Activated naive CD8-positive, alpha-beta T cell treated with anti-CD3 and anti-CD28 coated beads, Interleukin-2, amount 50 U/mL, for 16 hours (primary cell): ENCODE results near the gene ITGAE.

Source experiments
- DNase-seq: peaks from one replicate; pipeline ENCODE4 v3.0.0-alpha.2; 2020; ENCODE audit warnings: low read depth, low spot score

The ITGAE gene

GRCh38 chr17:3695723-3696411 is 105.1 kb downstream of the ITGAE start, which contains the start of gene P2RX5:
Gene P2RX5, minus strand, starts transcription at chr17:3696155. Its CDS starts 150 bp downstream, at chr17:3696005.
- DNase-seq: no peak

GRCh38 chr17:3695129-3695722 is 105.8 kb downstream of the ITGAE start:
- DNase-seq: no peak

GRCh38 chr17:3693829-3694231 is 107.2 kb downstream of the ITGAE start:
- no peak for DNase-seq

GRCh38 chr17:3693141-3693540 is 107.8 kb downstream of the ITGAE start:
- DNase-seq: no peak

GRCh38 chr17:3692346-3692745 is 108.6 kb downstream of the ITGAE start:
- DNase-seq: no peak

GRCh38 chr17:3691617-3692067 is 109.3 kb downstream of the ITGAE start:
- no peak for DNase-seq

GRCh38 chr17:3690094-3690715 is 110.8 kb downstream of the ITGAE start:
- no peak for DNase-seq

GRCh38 chr17:3689262-3690093 is 111.5 kb downstream of the ITGAE start:
- DNase-seq: no peak

GRCh38 chr17:3688852-3689261 is 112.1 kb downstream of the ITGAE start:
- no peak for DNase-seq

- DNase-seq: no peak
Measured at GRCh38 chr17:3688027-3688553, 112.9 kb downstream of the ITGAE start.

- DNase-seq: no peak
Measured at GRCh38 chr17:3685174-3685573, 115.8 kb downstream of the ITGAE start.

- peak; percentile 27 for DNase-seq
Measured at GRCh38 chr17:3683054-3683511, 117.9 kb downstream of the ITGAE start.

- no peak for DNase-seq
Measured at GRCh38 chr17:3682033-3682432, 119.0 kb downstream of the ITGAE start.

GRCh38 chr17:3681565-3681964 is 119.4 kb downstream of the ITGAE start:
- no peak for DNase-seq

GRCh38 chr17:3681057-3681456 is 119.9 kb downstream of the ITGAE start:
- DNase-seq: no peak

GRCh38 chr17:3679531-3680126 is 121.4 kb downstream of the ITGAE start:
- no peak for DNase-seq

- DNase-seq: no peak
Measured at GRCh38 chr17:3678821-3679530, 122.0 kb downstream of the ITGAE start.

- DNase-seq: no peak
Measured at GRCh38 chr17:3678095-3678820, 122.7 kb downstream of the ITGAE start.

- DNase-seq: no peak
Measured at GRCh38 chr17:3675886-3676285, 125.1 kb downstream of the ITGAE start.

GRCh38 chr17:3672571-3672970 is 128.4 kb downstream of the ITGAE start:
- DNase-seq: no peak
